Measurements from ENCODE around the gene DUSP7.

GRCh38 chr3:52044869-52045619 lies 11.3 kb downstream of the DUSP7 start:
- no peak for TF ChIP-seq CTCF (IDR thresholded peaks at IDR 0.05; ENCODE audit: poor library complexity)
- no peak for TF ChIP-seq EZH2 (IDR thresholded peaks at IDR 0.05; ENCODE audit: borderline replicate concordance)
- no peak for TF ChIP-seq EZH2phosphoT487 (IDR thresholded peaks at IDR 0.05; ENCODE audit: low read depth, severe bottlenecking, unreplicated experiment)

All from hepatocyte (in vitro differentiated cells).